GM12872 (cell line): ENCODE measurements around the gene HEY2.

Source experiments
- TF ChIP-seq, protein P1 (sequence below): IDR thresholded peaks from 3 replicates; pipeline ENCODE4 v1.5.1; 2011; ENCODE audit warnings: low read depth, mild to moderate bottlenecking, low read length, moderate library complexity; ENCODE audit not compliant: insufficient read depth

The HEY2 gene

DNA sequence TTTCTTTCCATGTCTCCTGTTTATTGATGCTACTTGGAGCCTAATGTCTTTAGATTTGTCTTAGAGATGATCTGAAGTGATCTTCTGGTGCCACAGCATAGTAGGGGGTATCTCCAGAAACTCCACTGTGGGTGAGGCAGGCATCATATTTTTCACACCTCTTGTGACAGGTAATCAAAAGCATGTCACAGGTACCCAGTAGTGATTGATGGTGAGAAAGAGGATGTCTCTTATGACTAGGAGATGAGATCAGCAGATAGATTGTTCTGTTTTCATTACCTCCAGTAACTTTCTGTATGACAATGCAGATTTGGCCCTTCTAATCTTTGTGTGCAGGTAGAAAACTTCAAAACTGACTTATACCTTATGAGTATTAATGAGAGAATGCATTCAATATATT, 54.8 kb downstream of the HEY2 start:
- TF ChIP-seq, protein P1, sequence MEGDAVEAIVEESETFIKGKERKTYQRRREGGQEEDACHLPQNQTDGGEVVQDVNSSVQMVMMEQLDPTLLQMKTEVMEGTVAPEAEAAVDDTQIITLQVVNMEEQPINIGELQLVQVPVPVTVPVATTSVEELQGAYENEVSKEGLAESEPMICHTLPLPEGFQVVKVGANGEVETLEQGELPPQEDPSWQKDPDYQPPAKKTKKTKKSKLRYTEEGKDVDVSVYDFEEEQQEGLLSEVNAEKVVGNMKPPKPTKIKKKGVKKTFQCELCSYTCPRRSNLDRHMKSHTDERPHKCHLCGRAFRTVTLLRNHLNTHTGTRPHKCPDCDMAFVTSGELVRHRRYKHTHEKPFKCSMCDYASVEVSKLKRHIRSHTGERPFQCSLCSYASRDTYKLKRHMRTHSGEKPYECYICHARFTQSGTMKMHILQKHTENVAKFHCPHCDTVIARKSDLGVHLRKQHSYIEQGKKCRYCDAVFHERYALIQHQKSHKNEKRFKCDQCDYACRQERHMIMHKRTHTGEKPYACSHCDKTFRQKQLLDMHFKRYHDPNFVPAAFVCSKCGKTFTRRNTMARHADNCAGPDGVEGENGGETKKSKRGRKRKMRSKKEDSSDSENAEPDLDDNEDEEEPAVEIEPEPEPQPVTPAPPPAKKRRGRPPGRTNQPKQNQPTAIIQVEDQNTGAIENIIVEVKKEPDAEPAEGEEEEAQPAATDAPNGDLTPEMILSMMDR, result no peak

DNA sequence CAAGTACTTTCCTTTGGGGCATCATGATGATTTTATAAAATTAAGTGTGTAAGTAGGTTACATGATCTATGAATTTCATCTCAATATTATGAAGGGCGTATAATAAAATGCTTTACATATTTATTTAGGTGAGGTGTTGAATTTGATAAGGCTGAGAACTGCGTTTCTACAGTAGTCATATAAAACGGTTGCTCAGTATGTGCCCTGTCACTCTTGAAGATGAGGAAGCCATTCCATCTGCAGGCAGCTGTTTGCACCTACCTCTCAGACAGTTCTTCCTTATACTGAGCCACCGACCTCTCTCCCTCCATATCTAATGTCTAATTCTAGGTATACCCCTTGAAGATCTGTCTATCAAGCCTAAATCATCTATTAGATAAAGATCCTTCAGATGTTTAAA, 57.4 kb downstream of the HEY2 start:
- TF ChIP-seq, protein P1, result no peak

DNA sequence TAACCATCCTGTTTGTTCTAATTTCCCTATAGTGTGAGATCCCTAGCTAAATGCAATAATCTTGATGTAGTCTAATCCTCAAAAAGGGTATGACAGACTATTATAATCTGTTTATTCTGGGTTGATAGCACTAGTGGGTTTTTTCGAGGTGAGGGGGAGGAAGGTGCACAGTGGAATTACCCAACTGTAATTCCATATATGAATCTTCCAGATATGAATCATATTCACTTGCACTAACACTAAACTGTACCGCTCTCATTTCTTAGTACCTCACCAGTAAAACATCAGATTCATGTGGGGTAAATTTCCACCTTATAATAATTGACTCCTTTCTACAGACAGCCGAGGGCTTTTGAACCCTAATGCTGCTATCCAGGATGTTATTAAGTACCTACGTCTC, 57.9 kb downstream of the HEY2 start:
- TF ChIP-seq, protein P1, result no peak

DNA sequence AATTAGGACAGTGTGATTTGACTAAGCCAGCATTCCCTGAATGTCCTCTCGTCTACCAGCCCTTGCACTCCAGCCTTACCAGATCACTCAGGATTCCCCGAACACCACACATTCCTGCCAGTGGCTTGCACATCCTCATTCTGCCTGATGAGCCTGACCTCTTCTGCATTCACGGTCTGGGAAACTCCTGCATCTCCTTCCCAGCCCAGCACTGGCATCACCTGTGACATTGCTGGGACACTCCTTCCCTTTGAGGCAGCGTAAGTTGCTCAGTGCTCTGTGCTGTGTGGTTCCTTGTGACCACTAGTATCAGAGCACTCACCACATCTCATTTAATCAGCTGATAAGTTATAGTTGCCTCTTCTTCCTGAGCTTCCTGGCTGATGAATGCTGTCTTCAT, 58.6 kb downstream of the HEY2 start:
- TF ChIP-seq, protein P1, result no peak

DNA sequence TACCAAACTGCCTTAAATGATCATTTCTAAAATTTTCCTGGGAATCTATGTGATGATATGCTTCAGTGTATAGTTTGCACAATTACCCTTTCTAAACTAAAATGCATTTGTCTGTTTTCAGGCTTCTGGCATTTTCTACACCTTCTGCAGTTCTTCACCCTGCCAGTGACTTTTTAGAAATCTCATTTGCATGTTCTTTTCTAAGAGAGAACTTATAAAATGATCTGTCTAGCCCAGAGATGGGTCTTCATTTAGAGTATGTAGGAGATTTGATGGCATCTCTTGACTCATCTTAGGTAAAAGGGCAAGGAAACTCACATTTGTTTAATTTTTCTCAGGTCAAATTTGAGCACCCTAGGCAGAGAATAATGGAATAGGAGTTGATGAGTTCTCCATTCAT, 59.2 kb downstream of the HEY2 start:
- TF ChIP-seq, protein P1, result no peak

DNA sequence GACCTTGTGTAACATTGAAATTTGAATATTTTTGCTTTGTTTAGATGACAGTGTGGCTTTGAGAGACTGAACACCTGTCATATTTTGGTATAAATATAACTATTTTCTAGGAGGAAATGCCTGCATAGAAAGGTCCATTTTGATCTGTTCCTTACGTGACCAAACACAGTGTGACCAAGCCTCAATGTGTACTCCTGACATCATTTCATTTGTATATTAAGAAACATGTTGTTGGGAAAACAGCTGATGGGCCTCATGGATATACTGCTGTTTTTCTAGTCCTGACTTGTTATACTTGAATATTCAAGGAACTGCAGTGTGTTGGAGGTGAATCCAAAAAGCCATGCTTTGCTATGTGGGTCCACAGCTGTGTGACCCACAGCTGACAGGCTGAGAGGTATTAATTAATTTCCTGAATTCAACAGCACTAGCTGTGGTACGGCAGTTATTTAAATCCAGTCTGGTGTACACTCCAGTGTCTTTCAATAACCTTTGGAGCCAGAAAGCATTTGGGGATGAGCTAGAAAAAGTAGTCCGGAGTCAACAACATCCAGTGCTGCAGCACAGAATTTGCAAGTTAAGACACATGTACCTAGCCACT, 60.2 kb downstream of the HEY2 start:
- TF ChIP-seq, protein P1, result no peak

DNA sequence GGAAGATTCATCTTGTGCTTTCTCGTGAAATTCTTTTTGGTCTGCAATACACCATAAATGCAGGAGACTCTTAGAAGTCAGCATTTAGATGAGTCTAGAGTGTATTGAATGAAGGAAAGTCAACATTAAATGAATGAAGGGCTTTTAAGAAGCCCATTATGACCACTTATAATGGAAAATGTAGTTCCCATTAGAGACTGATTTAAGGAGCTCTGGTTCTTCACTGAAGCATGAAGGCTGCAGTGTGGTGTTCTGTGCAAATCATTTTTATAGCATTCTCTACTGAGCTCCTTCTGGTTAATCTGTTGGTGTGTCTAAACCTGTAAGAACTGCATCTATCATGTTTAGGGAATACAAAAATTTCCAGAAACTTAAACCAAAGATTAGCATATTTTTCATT, 61.0 kb downstream of the HEY2 start:
- TF ChIP-seq, protein P1, result no peak
